Endothelial cell of umbilical vein (primary cell): ENCODE measurements around the gene FGFR1OP2. TPM values are rescaled to one million over a fixed set of nuclear protein-coding genes. Genes with fewer than 3 reads are reported as not detected.
"Not testable (repeated sequence)": the region's sequence is repeated elsewhere in the genome, so short reads cannot be mapped to it uniquely, and the experiment has no call there.

ENCODE experiments used
- BruUV-seq: library from RNA; stranded (reverse); fragments of 400-500 nt; replicated peaks from 2 replicates; lab custom pipeline; 2021; lab: Mats Ljungman, UMichigan
- CTCF ChIA-PET: fragments of 300-600, 350-600 bp; sonication (Branson Sonifier 250); formaldehyde crosslinking; loops from one replicate; lab custom pipeline; 2021; ENCODE audit warnings: antibody characterized with exemption, inconsistent platforms; lab: Charles Lee
- POLR2A ChIA-PET: fragments of 300-600, 350-600 bp; sonication (Branson Sonifier 250); formaldehyde crosslinking; loops from one replicate; lab custom pipeline; 2021; ENCODE audit warnings: antibody characterized with exemption, inconsistent platforms; lab: Charles Lee
- DNase-seq: peaks from one replicate; pipeline ENCODE4 v3.0.0-alpha.2; 2011; ENCODE audit warnings: low read depth, low spot score
- FAIRE-seq: peaks from 2 replicates; lab custom pipeline; 2011; peaks lifted over from hg19 to GRCh38; lab: Jason Lieb, UNC
- H2AFZ ChIP-seq: 2 replicates; pipeline ENCODE4 v1.6.0; 2012; ENCODE audit warnings: low read depth, low read length, control low read depth, inconsistent platforms
- H3K27ac ChIP-seq: 2 replicates; pipeline ENCODE4 v1.5.1; 2011; ENCODE audit warnings: low read depth, mild to moderate bottlenecking, control low read depth, low read length, moderate library complexity; ENCODE audit not compliant: insufficient read depth
- H3K27me3 ChIP-seq, 2 experiments: 2 replicates each; pipeline versions ENCODE4 v1.6.0 to v1.6.1; 2011; ENCODE audit warnings: low read length in 2 of 2, mixed read lengths in 1 of 2; ENCODE audit not compliant: control insufficient read depth in 2 of 2, insufficient read depth in 2 of 2
- H3K36me3 ChIP-seq, 2 experiments: 2 replicates in 1 of 2; 3 replicates in 1 of 2; pipeline ENCODE4 v1.5.1; 2011; ENCODE audit warnings: low read length in 2 of 2, mild to moderate bottlenecking in 1 of 2, moderate library complexity in 1 of 2; ENCODE audit not compliant: control insufficient read depth in 2 of 2, insufficient read depth in 2 of 2; ENCODE audit errors: extremely low read depth in 1 of 2
- H3K4me1 ChIP-seq: 3 replicates; pipeline ENCODE4 v1.5.1; 2011; ENCODE audit warnings: mild to moderate bottlenecking, low read length; ENCODE audit not compliant: control insufficient read depth, insufficient read depth; ENCODE audit errors: extremely low read depth
- H3K4me2 ChIP-seq: 2 replicates; pipeline ENCODE4 v1.6.1; 2011; ENCODE audit warnings: low read length, control low read depth, mixed read lengths; ENCODE audit not compliant: insufficient read depth
- H3K4me3 ChIP-seq, 3 experiments: fragments of 200-600 bp in 1 of 3; sonication (generic), shearing (Covaris generic) in 1 of 3; replicated peaks in 1 of 3; 2 replicates each; pipeline ENCODE4 v1.5.1; 2011 to 2016; ENCODE audit warnings: control low read depth in 3 of 3, low read length in 3 of 3, mild to moderate bottlenecking in 2 of 3, inconsistent platforms in 1 of 3, low read depth in 1 of 3, moderate library complexity in 1 of 3; ENCODE audit not compliant: insufficient read depth in 1 of 3
- H3K79me2 ChIP-seq: 2 replicates; pipeline ENCODE4 v1.6.0; 2012; ENCODE audit warnings: low read length, inconsistent platforms; ENCODE audit not compliant: control insufficient read depth, insufficient read depth
- H3K9ac ChIP-seq: replicated peaks from 2 replicates; pipeline ENCODE3; 2011; ENCODE audit warnings: low read length, control low read depth; ENCODE audit not compliant: insufficient read depth; ENCODE audit errors: extremely low read depth
- H3K9me1 ChIP-seq: replicated peaks from 3 replicates; pipeline ENCODE4 v1.6.0; 2011; ENCODE audit warnings: mild to moderate bottlenecking, low read length; ENCODE audit not compliant: control insufficient read depth, insufficient read depth; ENCODE audit errors: extremely low read depth
- H3K9me3 ChIP-seq: replicated peaks from 2 replicates; pipeline ENCODE4 v1.5.1; 2012; ENCODE audit warnings: low read length, inconsistent platforms; ENCODE audit not compliant: control insufficient read depth, insufficient read depth
- H4K20me1 ChIP-seq: replicated peaks from 2 replicates; pipeline ENCODE3; 2011; ENCODE audit warnings: mild to moderate bottlenecking, low read length; ENCODE audit not compliant: control insufficient read depth, insufficient read depth; ENCODE audit errors: extremely low read depth
- FOS ChIP-seq: IDR thresholded peaks from 2 replicates; pipeline ENCODE4 v1.6.1; 2011; ENCODE audit warnings: mild to moderate bottlenecking, low read length, moderate library complexity, borderline replicate concordance; ENCODE audit not compliant: insufficient read depth
- JUN ChIP-seq: IDR thresholded peaks from 2 replicates; pipeline ENCODE4 v1.6.1; 2011; ENCODE audit warnings: borderline replicate concordance, low read depth; ENCODE audit not compliant: insufficient read length, insufficient read depth
- POLR2AphosphoS5 ChIP-seq: IDR thresholded peaks from 2 replicates; pipeline ENCODE4 v1.6.1; 2012; ENCODE audit warnings: low read depth, mild to moderate bottlenecking, control low read depth, low read length, moderate library complexity; ENCODE audit not compliant: insufficient read depth
- dilution Hi-C: fragments of 300-500 bp; cut with MboI; formaldehyde crosslinking; loops from one replicate; pipeline ENCODE4 v1.15.0; 2019; ENCODE audit warnings: low sequenced_read_pairs; ENCODE audit not compliant: extremely low pct_ligation_motif_present
- intact Hi-C: fragments of 100-400 bp; cut with micrococcal nuclease; formaldehyde crosslinking; loops from one replicate; pipeline ENCODE4 v1.10.0; 2022
- polyA plus RNA-seq, 4 experiments: library from polyadenylated mRNA; depleted of rRNA in 3 of 4; stranded (reverse) in 3 of 4; unstranded in 1 of 4; fragments of >200 nt; gene quantifications; 2 replicates each; pipeline versions ENCODE4 v1.2.1 to v1.2.3, GENCODE V29; 2011 to 2012; ENCODE audit warnings: missing spikeins in 1 of 4
- total RNA-seq: library from RNA; stranded (reverse); gene quantifications from 2 replicates; pipeline ENCODE4 v1.2.3, GENCODE V29; 2021

Gene FGFR1OP2
- total and polyA plus RNA-seq, 2 donors (not counting 3 experiments of a cell fraction or from before 2014, with no cell fraction given), result 22.7 to 49.3 TPM

DNA sequence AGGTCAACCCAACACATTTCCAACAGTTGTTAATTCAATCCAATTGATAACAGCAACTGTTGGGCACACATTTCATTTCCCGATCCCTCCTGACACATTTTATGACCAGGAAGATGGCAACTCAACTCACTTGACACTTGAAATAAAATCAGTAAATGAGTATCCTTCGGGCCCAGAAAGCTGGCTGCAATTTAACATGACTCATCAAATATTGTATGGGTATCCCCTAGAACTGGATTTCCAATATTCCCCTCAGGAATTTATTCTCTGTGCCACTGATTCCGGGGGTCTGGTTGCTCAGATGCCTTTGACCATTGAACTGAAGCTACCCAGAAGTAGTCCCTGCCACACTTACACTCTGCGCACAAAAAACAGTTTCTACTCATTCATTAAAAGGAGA is 42.6 kb upstream of the FGFR1OP2 start:
- BruUV-seq, result no TSS peak
- H3K27me3 ChIP-seq, result no peaks in the 10 kb centered on the region
- ChIA-PET POLR2A (no interaction called here), CTCF (interaction anchor here (3.1 kb wide), 1 partner anchor 10 kb away, joined by 16 read pairs; no protein-coding TSS in a partner anchor)
- intact Hi-C loops (no loop called here), dilution Hi-C loops (no loop called here)
- H3K27ac ChIP-seq, result no peak overlapping the region
- no peak overlapping the region for H3K9ac ChIP-seq
- no peaks in the 10 kb centered on the region for H3K4me1 ChIP-seq
- no peak overlapping the region for H2AFZ ChIP-seq
- H3K79me2 ChIP-seq, result no peaks in the 10 kb centered on the region
- no peaks in the 10 kb centered on the region for H4K20me1 ChIP-seq
- H3K9me1 ChIP-seq, result no peaks in the 10 kb centered on the region
- FAIRE-seq (no peak), DNase-seq (no peak)
- no peak overlapping the region for H3K4me3 ChIP-seq
- TF ChIP-seq POLR2AphosphoS5 (no peak), JUN (no peak)
- H3K9me3 ChIP-seq, result no peaks in the 10 kb centered on the region
- peaks cover 0 to 2% of the 10 kb centered on the region in 2 experiments for H3K36me3 ChIP-seq
- H3K4me2 ChIP-seq, result no peak overlapping the region

DNA sequence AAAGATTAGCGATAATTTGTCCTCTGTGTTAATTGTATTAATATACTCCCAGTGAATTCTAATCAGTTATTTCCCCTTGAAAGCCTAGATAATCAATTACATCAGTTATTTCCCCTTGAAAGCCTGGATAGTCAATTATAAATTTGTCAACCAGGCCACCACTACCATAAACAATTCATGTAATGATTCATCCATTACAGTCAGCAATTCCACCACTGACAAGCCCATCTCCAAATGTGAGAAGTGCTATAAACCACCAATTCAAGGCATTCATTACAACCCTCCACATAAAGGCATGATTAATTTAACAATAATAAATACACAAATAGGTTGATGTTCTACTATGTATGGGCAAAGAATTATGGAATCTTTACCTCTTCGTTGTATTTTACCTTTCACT is 41.4 kb upstream of the FGFR1OP2 start:
- CTCF ChIA-PET, result interaction anchor here (1.9 to 3.1 kb wide), 2 partner anchors 9 to 12 kb away, joined by 5 to 16 read pairs; no protein-coding TSS in a partner anchor
- no peak overlapping the region for H2AFZ ChIP-seq
- no peak for FAIRE-seq
- POLR2A ChIA-PET, result no interaction called here
- no peak for TF ChIP-seq POLR2AphosphoS5
- peak; percentile 11 for TF ChIP-seq FOS
- H3K79me2 ChIP-seq, result no peaks in the 10 kb centered on the region
- no peak overlapping the region for H3K27ac ChIP-seq
- no peak overlapping the region for H3K9ac ChIP-seq
- intact Hi-C loops, result no loop called here
- no TSS peak for BruUV-seq
- H3K9me1 ChIP-seq, result no peaks in the 10 kb centered on the region
- H3K4me3 ChIP-seq, result no peak overlapping the region
- H3K9me3 ChIP-seq, result no peaks in the 10 kb centered on the region
- dilution Hi-C loops, result no loop called here
- H3K36me3 ChIP-seq, result peaks cover 0 to 2% of the 10 kb centered on the region in 2 experiments
- DNase-seq, result no peak
- no peaks in the 10 kb centered on the region for H3K4me1 ChIP-seq
- H3K27me3 ChIP-seq, result no peaks in the 10 kb centered on the region
- H4K20me1 ChIP-seq, result no peaks in the 10 kb centered on the region
- H3K4me2 ChIP-seq, result no peak overlapping the region

DNA sequence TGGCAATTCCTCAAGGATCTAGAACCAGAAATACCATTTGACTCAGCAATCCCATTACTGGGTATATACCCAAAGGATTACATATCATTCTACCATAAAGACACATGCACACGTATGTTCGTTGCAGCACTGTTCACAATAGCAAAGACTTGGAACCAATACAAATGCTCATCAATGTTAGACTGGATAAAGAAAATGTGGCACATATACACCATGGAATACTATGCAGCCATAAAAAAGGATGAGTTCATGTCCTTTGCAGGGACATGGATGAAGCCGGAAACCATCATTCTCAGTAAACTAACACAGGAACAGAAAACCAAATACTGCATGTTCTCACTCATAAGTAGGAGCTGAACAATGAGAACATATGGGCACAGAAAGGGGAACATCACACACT is 34.9 kb upstream of the FGFR1OP2 start:
- H3K9me1 ChIP-seq, H3K4me1 ChIP-seq, dilution Hi-C loops, H3K79me2 ChIP-seq, H3K4me3 ChIP-seq, DNase-seq, H3K27me3 ChIP-seq, FAIRE-seq, H3K9me3 ChIP-seq, H3K4me2 ChIP-seq, BruUV-seq, POLR2A ChIA-PET, H2AFZ ChIP-seq, H3K27ac ChIP-seq, CTCF ChIA-PET, H3K36me3 ChIP-seq, H3K9ac ChIP-seq, intact Hi-C loops, H4K20me1 ChIP-seq: not testable (repeated sequence)
